Measurements from ENCODE around the gene HMCN2.

- TF ChIP-seq EP300 (IDR thresholded peaks at IDR 0.05), result no peak
- TF ChIP-seq CTCF (IDR thresholded peaks at IDR 0.05), result no peak
- TF ChIP-seq POLR2A (IDR thresholded peaks at IDR 0.05; ENCODE audit: low read depth), result no peak
- no peak for TF ChIP-seq POLR2AphosphoS5 (IDR thresholded peaks at IDR 0.05)
These were observed 20.9 kb upstream of the HMCN2 start for GRCh38 chr9:130244548-130245165.

All from esophagus muscularis mucosa (tissue), 4 donors.